WTC11 (cell line): Measurements from ENCODE around the gene FOXE1. TPM values are rescaled to one million over a fixed set of nuclear protein-coding genes. Genes with fewer than 3 reads are reported as not detected.
A peak's percentile ranks its signal among the peaks of the same experiment; 100 is the strongest.

Source experiments
- ATAC-seq: fragments of 200-7000 bp; cut with Tn5 transposase; 2 replicates; pipeline ENCODE4 v1.10.0; 2021; ENCODE audit warnings: mild to moderate bottlenecking, moderate library complexity
- CTCF ChIA-PET: fragments of 300-600 bp; sonication (Branson Sonifier 250); formaldehyde crosslinking; loops from one replicate; lab custom pipeline; 2021; ENCODE audit warnings: antibody characterized with exemption; lab: Charles Lee
- POLR2A ChIA-PET: fragments of 350-600 bp; sonication (Branson Sonifier 250); formaldehyde crosslinking; loops from one replicate; lab custom pipeline; 2021; ENCODE audit warnings: antibody characterized with exemption; lab: Charles Lee
- DNase-seq: peaks from one replicate; pipeline ENCODE4 v3.0.0; 2021; ENCODE audit warnings: low spot score
- H3K27ac Mint-ChIP-seq: 2 replicates; pipeline ENCODE4 v1.8.0; 2021; ENCODE audit warnings: mixed read lengths
- H3K27me3 Mint-ChIP-seq: 2 replicates; pipeline ENCODE4 v1.8.0; 2021; ENCODE audit warnings: low read depth, mild to moderate bottlenecking, moderate library complexity, mixed read lengths
- H3K36me3 Mint-ChIP-seq: 2 replicates; pipeline ENCODE4 v1.8.0; 2021; ENCODE audit warnings: mixed read lengths
- H3K4me1 Mint-ChIP-seq: 2 replicates; pipeline ENCODE4 v1.8.0; 2022; ENCODE audit warnings: mixed read lengths
- H3K4me3 Mint-ChIP-seq: 2 replicates; pipeline ENCODE4 v1.8.0; 2021; ENCODE audit warnings: mild to moderate bottlenecking, moderate library complexity, mixed read lengths
- H3K9me3 Mint-ChIP-seq: 2 replicates; pipeline ENCODE4 v1.8.0; 2021; ENCODE audit warnings: mixed read lengths
- FOXJ3 ChIP-seq: sonication (generic); formaldehyde crosslinking; IDR thresholded peaks from 2 replicates; pipeline ENCODE4 v1.9.0; 2021; ENCODE audit warnings: missing genetic modification reagents, mild to moderate bottlenecking, borderline replicate concordance
- FOXP1 ChIP-seq: sonication (generic); formaldehyde crosslinking; IDR thresholded peaks from 2 replicates; pipeline ENCODE4 v1.8.0; 2022; ENCODE audit warnings: missing genetic modification reagents, mild to moderate bottlenecking, moderate library complexity, borderline replicate concordance
- HMGA2 ChIP-seq: fragments of 250-450 bp; sonication (Bioruptor Pico); IDR thresholded peaks from 2 replicates; pipeline ENCODE4 v1.4.0; 2021; ENCODE audit warnings: mild to moderate bottlenecking, moderate library complexity
- JAZF1 ChIP-seq: fragments of 250-450 bp; sonication (Bioruptor Pico); IDR thresholded peaks from 2 replicates; pipeline ENCODE4 v1.9.0; 2021; ENCODE audit warnings: moderate library complexity, mild to moderate bottlenecking, inconsistent platforms
- NR1H2 ChIP-seq: sonication (generic); formaldehyde crosslinking; IDR thresholded peaks from 2 replicates; pipeline ENCODE4 v1.9.0; 2021; ENCODE audit warnings: mild to moderate bottlenecking, moderate library complexity, missing genetic modification reagents
- SMAD4 ChIP-seq: sonication (generic); formaldehyde crosslinking; IDR thresholded peaks from 2 replicates; pipeline ENCODE4 v1.8.0; 2022; ENCODE audit warnings: mild to moderate bottlenecking, missing genetic modification reagents
- TEAD1 ChIP-seq: sonication (generic); formaldehyde crosslinking; IDR thresholded peaks from 2 replicates; pipeline ENCODE4 v1.8.0; 2022; ENCODE audit warnings: mild to moderate bottlenecking, missing genetic modification reagents
- TEAD4 ChIP-seq: sonication (generic); formaldehyde crosslinking; IDR thresholded peaks from 2 replicates; pipeline ENCODE4 v1.8.0; 2022; ENCODE audit warnings: mild to moderate bottlenecking, missing genetic modification reagents
- TP53 ChIP-seq: sonication (generic); formaldehyde crosslinking; IDR thresholded peaks from 2 replicates; pipeline ENCODE4 v1.8.1; 2023; ENCODE audit warnings: mild to moderate bottlenecking, missing genetic modification reagents
- ZNF121 ChIP-seq: sonication (generic); formaldehyde crosslinking; IDR thresholded peaks from 2 replicates; pipeline ENCODE4 v1.8.0; 2023; ENCODE audit warnings: missing genetic modification reagents
- ZNF219 ChIP-seq: sonication (generic); formaldehyde crosslinking; IDR thresholded peaks from 2 replicates; pipeline ENCODE4 v1.8.0; 2023; ENCODE audit warnings: missing genetic modification reagents, mild to moderate bottlenecking, borderline replicate concordance
- ZNF232 ChIP-seq: sonication (generic); formaldehyde crosslinking; IDR thresholded peaks from 2 replicates; pipeline ENCODE4 v1.8.0; 2022; ENCODE audit warnings: mild to moderate bottlenecking, missing genetic modification reagents
- total RNA-seq: library from RNA; stranded (reverse); gene quantifications from 3 replicates; pipeline ENCODE4 v1.2.3, GENCODE V29; 2021
- TF ChIP-seq, protein P1 (sequence below): sonication (generic); formaldehyde crosslinking; conservative IDR thresholded peaks from 2 replicates; pipeline ENCODE4 v1.8.1; 2022; ENCODE audit warnings: mild to moderate bottlenecking, missing genetic modification reagents
- TF ChIP-seq, protein P2 (sequence below): sonication (generic); formaldehyde crosslinking; IDR thresholded peaks from 2 replicates; pipeline ENCODE4 v1.8.0; 2022; ENCODE audit warnings: mild to moderate bottlenecking, missing genetic modification reagents
- TF ChIP-seq, protein P3 (sequence below): sonication (generic); formaldehyde crosslinking; IDR thresholded peaks from 2 replicates; pipeline ENCODE4 v1.8.1; 2022; ENCODE audit warnings: mild to moderate bottlenecking, missing genetic modification reagents, moderate library complexity, borderline replicate concordance
- TF ChIP-seq, protein P4 (sequence below): sonication (generic); formaldehyde crosslinking; IDR thresholded peaks from 2 replicates; pipeline ENCODE4 v1.8.0; 2022; ENCODE audit warnings: mild to moderate bottlenecking, missing genetic modification reagents
- TF ChIP-seq, protein P5 (sequence below): sonication (generic); formaldehyde crosslinking; IDR thresholded peaks from 2 replicates; pipeline ENCODE4 v1.8.1; 2022; ENCODE audit warnings: low read depth, missing genetic modification reagents, borderline replicate concordance
- TF ChIP-seq, protein P6 (sequence below): sonication (generic); formaldehyde crosslinking; IDR thresholded peaks from 2 replicates; pipeline ENCODE4 v1.8.1; 2023; ENCODE audit warnings: mild to moderate bottlenecking, missing genetic modification reagents
- TF ChIP-seq, protein P7 (sequence below): sonication (generic); formaldehyde crosslinking; IDR thresholded peaks from 2 replicates; pipeline ENCODE4 v1.8.1; 2022; ENCODE audit warnings: mild to moderate bottlenecking, moderate library complexity, missing genetic modification reagents

The FOXE1 gene
- total RNA-seq, 1 experiment from 2014 or later: 0.09 TPM

DNA sequence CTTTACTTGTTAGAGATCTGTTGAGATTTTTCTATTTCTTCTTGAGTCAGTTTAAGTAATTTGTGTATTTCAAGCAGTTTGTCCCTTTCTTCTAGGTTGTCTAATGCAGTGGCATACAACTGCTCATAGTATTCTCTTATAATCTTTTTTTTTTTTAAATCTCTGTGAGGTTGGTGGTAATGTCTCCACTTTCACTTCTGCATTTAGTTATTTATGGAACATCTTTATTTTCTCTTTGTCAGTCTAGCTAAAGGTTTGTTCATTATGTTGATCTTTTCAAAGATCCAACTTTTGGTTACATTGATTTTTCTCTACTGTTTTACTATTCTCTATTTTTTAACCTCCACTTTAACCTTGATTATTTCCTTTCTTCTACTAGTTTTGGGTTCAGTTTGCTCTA is 13.8 kb downstream of the FOXE1 start (continued):
- no peak for TF ChIP-seq ZNF219
- TF ChIP-seq, protein P1, sequence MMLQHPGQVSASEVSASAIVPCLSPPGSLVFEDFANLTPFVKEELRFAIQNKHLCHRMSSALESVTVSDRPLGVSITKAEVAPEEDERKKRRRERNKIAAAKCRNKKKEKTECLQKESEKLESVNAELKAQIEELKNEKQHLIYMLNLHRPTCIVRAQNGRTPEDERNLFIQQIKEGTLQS: no peak

DNA sequence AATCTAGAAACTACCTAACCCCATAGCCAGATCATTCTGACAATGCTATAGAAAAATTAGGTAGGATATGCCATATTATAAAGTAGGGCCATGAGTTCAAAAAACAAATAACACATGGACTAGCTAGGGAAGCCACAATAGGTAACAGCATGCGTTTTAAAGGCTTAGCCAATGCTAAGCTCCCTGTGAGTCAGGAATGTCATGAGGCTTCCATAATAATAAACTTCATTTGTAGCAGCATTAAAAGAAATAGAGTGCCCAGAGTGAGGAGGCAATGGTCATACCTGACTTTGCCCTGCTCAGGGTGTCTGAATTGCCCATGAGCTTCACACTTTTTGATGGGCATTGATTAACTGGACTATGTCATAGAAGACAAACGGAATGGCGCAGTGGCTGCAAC is 15.8 kb downstream of the FOXE1 start:
- ATAC-seq (peak; percentile 72), DNase-seq (no peak)
- peaks cover 16% of the 10 kb centered on the region for H3K4me1 Mint-ChIP-seq
- no peak overlapping the region for H3K27ac Mint-ChIP-seq
- peaks cover 9% of the 10 kb centered on the region; the same call in 1 of the 2 replicates for H3K36me3 Mint-ChIP-seq
- POLR2A ChIA-PET: no interaction called here
- H3K4me3 Mint-ChIP-seq: no peak overlapping the region
- H3K27me3 Mint-ChIP-seq: peaks cover 33% of the 10 kb centered on the region
- TF ChIP-seq JAZF1 (CRISPR knock-in tag): no peak
- no peak for TF ChIP-seq HMGA2 (CRISPR knock-in tag)
- TF ChIP-seq, protein P2, sequence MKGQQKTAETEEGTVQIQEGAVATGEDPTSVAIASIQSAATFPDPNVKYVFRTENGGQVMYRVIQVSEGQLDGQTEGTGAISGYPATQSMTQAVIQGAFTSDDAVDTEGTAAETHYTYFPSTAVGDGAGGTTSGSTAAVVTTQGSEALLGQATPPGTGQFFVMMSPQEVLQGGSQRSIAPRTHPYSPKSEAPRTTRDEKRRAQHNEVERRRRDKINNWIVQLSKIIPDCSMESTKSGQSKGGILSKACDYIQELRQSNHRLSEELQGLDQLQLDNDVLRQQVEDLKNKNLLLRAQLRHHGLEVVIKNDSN (CRISPR knock-in tag): no peak
- TF ChIP-seq, protein P3, sequence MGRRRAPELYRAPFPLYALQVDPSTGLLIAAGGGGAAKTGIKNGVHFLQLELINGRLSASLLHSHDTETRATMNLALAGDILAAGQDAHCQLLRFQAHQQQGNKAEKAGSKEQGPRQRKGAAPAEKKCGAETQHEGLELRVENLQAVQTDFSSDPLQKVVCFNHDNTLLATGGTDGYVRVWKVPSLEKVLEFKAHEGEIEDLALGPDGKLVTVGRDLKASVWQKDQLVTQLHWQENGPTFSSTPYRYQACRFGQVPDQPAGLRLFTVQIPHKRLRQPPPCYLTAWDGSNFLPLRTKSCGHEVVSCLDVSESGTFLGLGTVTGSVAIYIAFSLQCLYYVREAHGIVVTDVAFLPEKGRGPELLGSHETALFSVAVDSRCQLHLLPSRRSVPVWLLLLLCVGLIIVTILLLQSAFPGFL (CRISPR knock-in tag): no peak
- TF ChIP-seq FOXP1 (CRISPR knock-in tag): no peak
- TF ChIP-seq TP53 (CRISPR knock-in tag): no peak
- no peak for TF ChIP-seq TEAD4 (CRISPR knock-in tag)
- no peak for TF ChIP-seq ZNF232 (CRISPR knock-in tag)
- TF ChIP-seq, protein P4, sequence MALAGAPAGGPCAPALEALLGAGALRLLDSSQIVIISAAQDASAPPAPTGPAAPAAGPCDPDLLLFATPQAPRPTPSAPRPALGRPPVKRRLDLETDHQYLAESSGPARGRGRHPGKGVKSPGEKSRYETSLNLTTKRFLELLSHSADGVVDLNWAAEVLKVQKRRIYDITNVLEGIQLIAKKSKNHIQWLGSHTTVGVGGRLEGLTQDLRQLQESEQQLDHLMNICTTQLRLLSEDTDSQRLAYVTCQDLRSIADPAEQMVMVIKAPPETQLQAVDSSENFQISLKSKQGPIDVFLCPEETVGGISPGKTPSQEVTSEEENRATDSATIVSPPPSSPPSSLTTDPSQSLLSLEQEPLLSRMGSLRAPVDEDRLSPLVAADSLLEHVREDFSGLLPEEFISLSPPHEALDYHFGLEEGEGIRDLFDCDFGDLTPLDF: no peak
- TF ChIP-seq NR1H2 (CRISPR knock-in tag): no peak
- TF ChIP-seq, protein P5, sequence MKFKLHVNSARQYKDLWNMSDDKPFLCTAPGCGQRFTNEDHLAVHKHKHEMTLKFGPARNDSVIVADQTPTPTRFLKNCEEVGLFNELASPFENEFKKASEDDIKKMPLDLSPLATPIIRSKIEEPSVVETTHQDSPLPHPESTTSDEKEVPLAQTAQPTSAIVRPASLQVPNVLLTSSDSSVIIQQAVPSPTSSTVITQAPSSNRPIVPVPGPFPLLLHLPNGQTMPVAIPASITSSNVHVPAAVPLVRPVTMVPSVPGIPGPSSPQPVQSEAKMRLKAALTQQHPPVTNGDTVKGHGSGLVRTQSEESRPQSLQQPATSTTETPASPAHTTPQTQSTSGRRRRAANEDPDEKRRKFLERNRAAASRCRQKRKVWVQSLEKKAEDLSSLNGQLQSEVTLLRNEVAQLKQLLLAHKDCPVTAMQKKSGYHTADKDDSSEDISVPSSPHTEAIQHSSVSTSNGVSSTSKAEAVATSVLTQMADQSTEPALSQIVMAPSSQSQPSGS (CRISPR knock-in tag): no peak
- TF ChIP-seq, protein P6, sequence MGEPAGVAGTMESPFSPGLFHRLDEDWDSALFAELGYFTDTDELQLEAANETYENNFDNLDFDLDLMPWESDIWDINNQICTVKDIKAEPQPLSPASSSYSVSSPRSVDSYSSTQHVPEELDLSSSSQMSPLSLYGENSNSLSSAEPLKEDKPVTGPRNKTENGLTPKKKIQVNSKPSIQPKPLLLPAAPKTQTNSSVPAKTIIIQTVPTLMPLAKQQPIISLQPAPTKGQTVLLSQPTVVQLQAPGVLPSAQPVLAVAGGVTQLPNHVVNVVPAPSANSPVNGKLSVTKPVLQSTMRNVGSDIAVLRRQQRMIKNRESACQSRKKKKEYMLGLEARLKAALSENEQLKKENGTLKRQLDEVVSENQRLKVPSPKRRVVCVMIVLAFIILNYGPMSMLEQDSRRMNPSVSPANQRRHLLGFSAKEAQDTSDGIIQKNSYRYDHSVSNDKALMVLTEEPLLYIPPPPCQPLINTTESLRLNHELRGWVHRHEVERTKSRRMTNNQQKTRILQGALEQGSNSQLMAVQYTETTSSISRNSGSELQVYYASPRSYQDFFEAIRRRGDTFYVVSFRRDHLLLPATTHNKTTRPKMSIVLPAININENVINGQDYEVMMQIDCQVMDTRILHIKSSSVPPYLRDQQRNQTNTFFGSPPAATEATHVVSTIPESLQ (CRISPR knock-in tag): no peak
- TF ChIP-seq, protein P7, sequence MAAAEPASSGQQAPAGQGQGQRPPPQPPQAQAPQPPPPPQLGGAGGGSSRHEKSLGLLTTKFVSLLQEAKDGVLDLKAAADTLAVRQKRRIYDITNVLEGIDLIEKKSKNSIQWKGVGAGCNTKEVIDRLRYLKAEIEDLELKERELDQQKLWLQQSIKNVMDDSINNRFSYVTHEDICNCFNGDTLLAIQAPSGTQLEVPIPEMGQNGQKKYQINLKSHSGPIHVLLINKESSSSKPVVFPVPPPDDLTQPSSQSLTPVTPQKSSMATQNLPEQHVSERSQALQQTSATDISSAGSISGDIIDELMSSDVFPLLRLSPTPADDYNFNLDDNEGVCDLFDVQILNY (CRISPR knock-in tag): no peak
- TF ChIP-seq, protein P1: no peak
- TF ChIP-seq SMAD4: no peak
- TF ChIP-seq ZNF121: no peak
- no peak for TF ChIP-seq TEAD1 (CRISPR knock-in tag)
- no peak for TF ChIP-seq FOXJ3 (CRISPR knock-in tag)
- H3K9me3 Mint-ChIP-seq: peaks cover 30% of the 10 kb centered on the region
- CTCF ChIA-PET: interaction anchor here (0.9 to 4.2 kb wide), 4 partner anchors 21 to 32 kb away, joined by 4 to 26 read pairs (median 6); no protein-coding TSS in a partner anchor
